ENCODE measurements around the gene DTD1.
A peak's percentile ranks its signal among the peaks of the same experiment; 100 is the strongest.

Gene DTD1

GRCh38 chr20:18615020-18615650 is 27.3 kb downstream of the DTD1 start:
- DNase-seq, result no peak

DNA sequence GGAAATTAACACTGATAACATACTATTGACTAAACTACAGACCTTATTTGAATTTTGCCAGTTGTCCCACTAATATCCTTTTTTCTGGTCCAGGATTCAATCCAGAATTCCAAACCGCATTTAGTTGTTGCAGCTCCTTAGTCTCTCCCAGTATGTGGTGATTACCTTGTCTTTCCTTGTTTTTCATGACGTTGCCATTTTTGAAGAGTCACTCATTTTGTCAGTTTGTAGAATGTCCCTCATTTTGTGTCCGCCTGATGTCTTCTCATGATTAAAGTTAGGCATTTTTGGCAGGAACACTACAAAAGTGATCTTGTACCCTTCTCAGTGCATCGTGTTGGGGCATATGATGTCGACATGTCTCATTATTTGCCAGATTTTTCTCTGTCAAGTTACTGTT is 33.1 kb downstream of the DTD1 start:
- DNase-seq, result no peak

GRCh38 chr20:18623156-18623910 is 35.5 kb downstream of the DTD1 start:
- no peak for DNase-seq

GRCh38 chr20:18624948-18625347 is 37.1 kb downstream of the DTD1 start:
- DNase-seq, result no peak

DNA sequence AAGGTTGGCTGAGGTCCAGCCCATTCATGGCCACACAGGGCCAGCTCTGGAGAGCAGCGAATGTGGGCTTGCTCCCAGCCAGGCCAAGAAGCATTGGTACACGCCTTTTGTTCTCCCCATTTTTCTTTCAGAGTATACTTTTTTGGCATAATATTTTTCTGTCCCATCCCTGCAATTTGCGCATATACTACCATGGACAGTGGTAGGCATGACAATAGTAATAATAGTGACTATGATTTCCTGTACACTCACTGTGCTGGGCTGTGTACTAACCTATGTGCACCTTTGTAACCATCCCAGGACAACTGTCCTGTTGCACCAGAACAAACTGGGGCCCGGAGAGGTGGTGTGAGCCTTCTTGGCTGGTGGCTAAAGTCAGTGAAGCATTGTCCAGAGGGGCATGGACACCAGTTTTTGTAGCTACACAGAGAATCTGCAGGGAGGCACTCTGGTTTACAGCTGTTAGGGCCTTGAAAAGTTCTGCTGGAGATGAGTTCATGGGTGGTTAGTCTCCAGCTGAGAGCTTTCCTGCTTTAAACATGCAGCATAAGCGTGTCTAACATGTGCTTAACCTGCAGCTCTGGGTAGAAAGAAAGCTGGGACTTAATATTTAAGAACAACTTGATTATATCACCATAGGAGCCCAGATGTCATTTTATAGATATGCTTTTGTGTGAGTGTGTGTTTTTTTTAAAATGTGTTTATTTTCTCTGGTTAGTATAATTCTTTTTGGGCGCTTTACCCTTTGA is 38.2 kb downstream of the DTD1 start:
- no peak for DNase-seq

DNA sequence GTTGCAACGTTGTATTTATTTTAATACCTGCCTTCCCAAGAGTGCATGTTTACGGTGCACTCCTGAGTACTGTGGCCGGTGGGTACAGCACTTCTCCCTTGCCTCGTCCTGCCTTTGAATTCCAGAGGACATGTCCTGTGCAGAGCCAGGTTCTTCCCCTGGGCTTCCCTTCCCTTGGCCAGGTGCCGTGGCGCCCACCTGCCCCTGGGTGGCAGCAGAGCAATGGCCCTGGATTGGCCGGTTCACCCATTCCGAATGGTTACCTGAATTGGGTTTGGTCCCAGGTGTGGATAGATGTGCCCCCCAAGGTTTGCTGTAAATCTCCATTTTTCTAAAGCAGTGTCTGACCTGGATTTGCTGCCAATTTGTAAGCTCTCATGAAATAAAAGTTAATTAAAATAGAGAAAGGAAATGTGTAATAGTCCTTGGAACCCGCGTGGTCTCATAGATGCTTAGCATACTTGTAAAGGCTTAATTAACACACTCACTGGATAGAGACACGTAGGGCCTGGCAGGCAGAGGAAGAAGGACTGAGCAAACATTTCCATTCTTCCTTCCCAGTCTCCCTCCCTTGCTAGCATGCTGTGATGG is 40.6 kb downstream of the DTD1 start:
- no peak for DNase-seq

DNA sequence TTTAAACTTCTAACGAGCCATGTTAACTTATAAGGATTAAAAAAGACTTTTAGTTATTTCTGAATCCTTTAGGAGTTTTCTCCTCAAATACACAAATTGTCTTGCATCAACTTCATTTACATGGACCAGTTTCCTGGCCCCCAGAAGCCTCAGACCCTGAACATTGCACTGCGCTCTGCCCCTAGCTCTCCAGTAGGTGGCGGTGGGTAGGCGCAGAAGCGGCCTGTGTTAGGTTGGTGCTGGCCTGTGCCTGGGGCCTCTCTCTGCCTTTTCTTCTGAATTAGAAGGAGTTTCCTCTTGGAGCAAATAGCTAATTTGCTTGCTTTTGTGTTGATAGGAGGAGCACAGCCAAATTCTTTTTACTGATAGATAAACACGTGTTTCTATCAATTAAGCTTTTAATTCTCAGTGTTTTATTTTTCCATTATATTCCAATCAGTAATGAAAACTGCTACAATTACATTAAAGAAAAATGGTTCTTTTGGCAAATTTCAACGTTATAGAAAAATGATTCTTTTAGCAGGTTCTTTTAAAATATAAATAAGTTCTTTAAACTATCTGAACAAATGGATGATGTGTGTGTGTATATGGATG is 44.4 kb downstream of the DTD1 start:
- peak in 3 of 5 experiments; percentile 0 to 49 (median 16) for DNase-seq

DNA sequence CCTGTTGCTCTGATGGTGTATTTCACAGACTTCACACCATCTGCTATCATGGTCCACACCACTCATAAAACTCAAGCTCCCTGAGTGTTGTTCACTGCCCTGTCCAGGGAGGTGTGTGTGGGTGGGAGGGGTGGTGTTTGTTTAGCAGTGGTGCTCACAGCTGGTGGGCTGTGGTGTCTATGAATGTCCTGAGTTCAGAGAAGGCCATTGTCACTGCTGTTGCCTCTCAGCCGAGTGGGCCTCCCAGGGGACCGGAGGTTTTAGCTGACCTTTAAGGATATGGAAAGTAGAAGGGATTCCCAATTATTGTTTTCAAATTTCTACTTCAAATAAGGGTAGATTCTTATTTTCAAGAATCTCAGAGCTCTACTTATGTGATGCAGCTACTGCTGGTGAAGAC is 45.6 kb downstream of the DTD1 start:
- no peak for DNase-seq

DNA sequence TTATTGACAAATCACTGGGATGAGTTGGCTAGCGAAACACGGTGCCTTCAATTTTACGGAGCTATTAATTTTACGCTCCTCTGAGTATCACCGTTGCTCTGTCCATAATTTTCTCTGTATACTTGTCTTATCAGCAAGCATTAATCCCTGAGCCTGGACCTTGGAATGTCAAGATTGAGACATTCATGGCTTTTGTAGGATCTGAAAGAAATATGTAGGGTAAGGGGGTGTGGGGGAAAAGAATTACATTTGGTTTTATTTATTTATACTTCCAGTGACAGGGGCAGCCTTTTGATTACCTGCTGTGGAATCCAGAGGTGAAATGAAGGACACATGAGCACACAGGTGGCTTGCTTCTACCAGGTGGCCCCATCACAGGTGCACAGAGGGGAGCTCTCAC is 46.6 kb downstream of the DTD1 start:
- DNase-seq, result no peak

DNA sequence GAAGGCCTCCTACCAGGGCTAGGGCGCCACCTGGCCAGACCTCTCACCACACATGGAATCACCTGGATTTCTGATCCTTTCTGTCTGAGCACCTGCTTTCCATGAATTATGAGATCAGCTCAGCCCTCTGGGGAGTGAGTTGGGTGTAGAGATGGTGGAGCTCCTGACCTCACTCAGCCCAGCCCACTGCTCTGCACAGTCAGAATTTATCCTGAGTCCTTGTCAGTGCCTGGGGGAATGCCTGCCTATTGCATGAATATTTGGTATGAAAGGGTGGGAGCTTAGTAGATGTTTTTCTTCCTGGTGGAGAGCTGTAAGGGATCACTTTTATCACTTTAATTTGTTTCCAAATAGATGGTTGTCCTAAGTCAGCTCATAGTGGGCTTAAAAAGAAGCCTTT is 47.5 kb downstream of the DTD1 start:
- no peak for DNase-seq

- DNase-seq, result no peak
These were observed 49.4 kb downstream of the DTD1 start for GRCh38 chr20:18637224-18637623.

DNA sequence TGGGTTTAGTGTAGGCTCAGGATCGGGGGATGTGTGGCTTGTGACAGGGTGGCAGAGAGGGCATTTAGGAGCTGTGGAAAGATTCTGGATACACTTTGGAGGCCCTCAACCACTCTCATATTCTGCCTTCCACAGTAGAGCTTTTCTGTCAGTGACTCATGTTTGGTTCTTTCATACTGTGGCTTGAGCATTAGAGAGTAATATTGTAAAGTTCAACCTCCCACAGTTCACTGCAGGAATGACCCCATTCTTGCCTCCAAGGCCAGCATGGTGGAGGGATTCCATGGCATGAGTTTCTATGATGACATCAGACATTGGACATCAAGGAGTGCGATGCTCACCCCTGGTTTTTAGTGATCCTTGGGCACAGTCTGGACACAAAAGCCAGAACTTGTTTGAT is 50.9 kb downstream of the DTD1 start:
- no peak for DNase-seq

GRCh38 chr20:18639501-18639979 is 51.7 kb downstream of the DTD1 start:
- DNase-seq, result no peak

DNA sequence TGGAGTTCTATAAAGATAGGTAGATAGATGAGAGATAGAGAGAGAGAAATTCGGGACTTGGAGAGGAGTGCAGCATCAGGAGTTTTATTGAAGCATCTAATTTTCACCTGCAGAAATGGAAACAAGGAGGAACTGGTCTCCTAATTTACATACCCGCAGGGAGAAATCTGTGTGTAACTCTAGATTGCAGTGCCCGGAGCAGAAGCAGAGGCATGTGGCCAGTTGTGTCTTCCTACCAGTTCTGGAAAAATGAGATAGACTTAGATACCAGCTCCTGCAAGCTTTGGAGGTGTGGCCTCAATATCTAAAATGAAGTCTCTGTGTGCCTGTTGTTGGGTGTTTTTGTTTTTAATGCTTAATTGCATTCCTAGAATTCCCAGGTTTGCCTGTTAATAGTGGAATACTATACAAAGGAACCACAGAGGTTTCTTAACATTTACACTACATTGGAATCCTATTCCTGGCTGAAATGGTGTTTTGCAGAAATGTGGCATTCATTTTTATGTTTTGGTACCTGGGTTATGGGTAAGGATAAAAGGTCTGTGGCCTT is 57.4 kb downstream of the DTD1 start:
- DNase-seq, result no peak

DNA sequence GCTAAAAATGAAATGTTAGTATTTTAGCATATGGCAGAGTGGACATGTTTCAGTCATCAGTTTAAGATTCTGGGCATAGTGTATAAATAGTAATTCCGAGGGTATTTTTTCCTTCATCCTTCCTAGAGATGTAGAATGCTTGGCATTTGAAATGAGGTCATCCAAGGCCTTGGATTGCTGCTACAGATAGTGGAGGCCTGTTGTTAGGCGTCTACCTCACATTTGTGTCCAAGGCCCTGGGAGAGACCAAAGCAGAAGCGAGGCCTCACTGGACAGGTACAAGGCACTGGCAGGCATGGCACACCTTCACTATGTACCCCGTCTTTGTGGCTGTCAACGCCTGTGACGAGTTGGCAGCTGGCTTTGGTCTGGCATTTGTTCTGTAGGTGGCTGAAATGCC is 58.0 kb downstream of the DTD1 start:
- DNase-seq, result no peak

GRCh38 chr20:18647777-18648176 is 59.9 kb downstream of the DTD1 start:
- DNase-seq, result no peak

DNA sequence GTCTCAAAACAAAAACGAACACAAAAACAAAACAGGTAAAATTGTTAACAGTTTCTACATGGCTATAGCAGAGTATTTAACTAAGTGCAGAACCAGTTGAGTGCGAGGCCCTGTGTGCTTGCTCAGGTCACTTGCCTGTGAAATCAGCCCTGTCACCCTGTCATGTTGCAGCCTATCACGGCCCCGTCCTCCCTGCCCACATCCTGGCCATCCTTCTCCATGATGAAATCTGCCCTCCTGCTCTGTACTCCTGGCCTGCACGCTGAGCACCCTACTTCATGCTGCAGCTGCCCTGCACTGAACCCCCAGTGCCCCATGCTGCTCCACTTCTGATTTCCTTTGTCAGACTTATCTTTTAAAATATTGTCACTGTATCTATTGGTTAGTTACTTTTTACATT is 62.4 kb downstream of the DTD1 start:
- DNase-seq, result no peak

DNA sequence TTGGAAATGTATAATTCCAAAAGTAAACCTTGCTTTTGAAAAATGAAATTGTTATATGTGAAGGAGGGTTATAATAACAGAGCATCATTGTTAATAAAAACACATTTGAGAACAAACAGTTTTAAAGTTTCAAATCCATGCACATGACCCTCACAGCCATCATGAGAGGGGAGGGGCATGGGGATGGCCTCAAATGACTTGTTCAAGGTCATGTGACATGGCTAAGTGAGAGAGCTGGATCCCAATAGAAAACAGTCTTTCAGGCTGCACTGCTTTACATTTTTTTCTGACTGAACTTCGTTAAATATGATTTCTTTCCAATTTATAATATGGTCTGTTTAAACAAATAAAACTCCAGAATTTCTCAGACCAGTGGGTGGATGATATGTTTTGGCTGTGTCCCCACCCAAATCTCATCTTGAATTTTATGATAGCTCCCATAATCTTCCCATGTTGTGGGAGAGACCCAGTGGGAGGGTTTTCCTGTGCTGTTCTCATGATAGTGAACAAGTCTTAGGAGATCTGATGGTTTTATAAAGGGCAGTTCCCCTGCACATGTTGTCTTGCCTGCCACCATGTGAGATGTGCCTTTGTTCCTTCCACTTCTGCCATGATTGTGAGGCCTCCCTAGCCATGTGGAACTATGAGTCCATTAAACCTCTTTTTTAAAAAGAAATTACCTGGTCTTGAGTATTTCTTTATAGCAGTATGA is 66.0 kb downstream of the DTD1 start:
- DNase-seq, result no peak

DNA sequence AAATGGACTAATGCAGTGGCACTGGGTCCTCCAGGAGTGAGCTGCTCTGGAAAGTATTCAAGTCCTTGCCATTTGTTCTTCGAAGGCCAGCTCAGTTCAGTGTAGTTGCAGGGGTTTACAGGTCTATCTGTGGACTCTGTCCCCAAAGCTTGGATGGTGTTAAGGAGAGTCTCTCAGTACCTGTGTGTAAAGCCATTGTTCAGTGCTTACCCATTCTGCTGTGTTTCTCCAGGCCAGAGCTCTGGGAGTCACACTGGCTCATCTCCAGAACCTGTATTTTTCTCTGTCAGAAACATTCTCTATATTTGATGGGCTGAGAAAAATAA is 66.6 kb downstream of the DTD1 start:
- DNase-seq, result no peak

DNA sequence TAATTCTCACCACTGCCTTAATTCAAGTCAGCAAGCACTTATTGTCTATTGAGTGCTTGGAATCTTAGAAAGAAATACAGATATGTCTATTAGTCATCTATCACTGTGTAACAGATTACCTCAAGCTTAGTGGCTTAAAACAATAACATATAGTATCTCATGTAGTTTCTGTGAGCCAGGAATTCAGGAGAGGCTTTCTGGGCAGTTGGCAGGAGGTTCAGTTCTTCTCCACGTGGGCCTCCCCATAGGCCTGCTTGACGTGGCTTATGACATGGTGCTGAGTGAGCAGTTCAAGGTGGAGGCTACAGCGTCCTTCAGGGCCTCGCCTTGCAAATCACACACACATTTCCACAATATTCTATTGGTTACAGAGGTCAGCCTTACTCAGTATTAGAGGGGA is 69.7 kb downstream of the DTD1 start:
- DNase-seq, result no peak

GRCh38 chr20:18662279-18663040 is 74.6 kb downstream of the DTD1 start:
- DNase-seq, result no peak

All from T-helper 2 cell (primary cell).